Natural killer cell treated with Interleukin-12 subunit alpha and Interleukin-12 subunit beta and Interleukin-15 and Interleukin-18, amount 100 ng/mL, for 72 hours (primary cell): ENCODE measurements around the gene ATG7. TPM values are rescaled to one million over a fixed set of nuclear protein-coding genes. Genes with fewer than 3 reads are reported as not detected.
"Not testable (repeated sequence)": the region's sequence is repeated elsewhere in the genome, so short reads cannot be mapped to it uniquely, and the experiment has no call there.

Experiments
- ATAC-seq, 2 donors: fragments of 150-1000 bp; cut with Tn5 transposase in 1 of 2; sonication (Bioruptor Pico), chemical (Tn5 transposase) in 1 of 2; 2 replicates each; pipeline ENCODE4 v1.10.0; 2021
- DNase-seq: peaks from one replicate; pipeline ENCODE4 v3.0.0; 2022; ENCODE audit warnings: low spot score
- H3K27ac Mint-ChIP-seq, 2 donors: 1 replicate in 1 of 2; 2 replicates in 1 of 2; pipeline ENCODE4 v1.8.0; 2022; ENCODE audit warnings: mixed read lengths in 2 of 2, mild to moderate bottlenecking in 1 of 2, moderate library complexity in 1 of 2
- H3K27me3 Mint-ChIP-seq, 2 donors: 1 replicate in 1 of 2; 2 replicates in 1 of 2; pipeline ENCODE4 v1.8.0; 2022; ENCODE audit warnings: mixed read lengths in 2 of 2
- H3K36me3 Mint-ChIP-seq: one replicate; pipeline ENCODE4 v1.8.0; 2022; ENCODE audit warnings: mixed read lengths
- H3K4me1 Mint-ChIP-seq, 2 donors: 1 replicate in 1 of 2; 2 replicates in 1 of 2; pipeline ENCODE4 v1.8.0; 2022; ENCODE audit warnings: low read depth in 2 of 2, mixed read lengths in 2 of 2, mild to moderate bottlenecking in 1 of 2
- H3K4me3 Mint-ChIP-seq: one replicate; pipeline ENCODE4 v1.8.0; 2022; ENCODE audit warnings: mixed read lengths
- H3K9me3 Mint-ChIP-seq: 2 replicates; pipeline ENCODE4 v1.8.0; 2022; ENCODE audit warnings: mixed read lengths
- total RNA-seq, 2 donors: library from RNA; stranded (reverse); gene quantifications; one replicate each; pipeline ENCODE4 v1.2.3, GENCODE V29; 2022

The ATG7 gene
- total RNA-seq, 2 donors from 2014 or later = 45.0 to 79.9 TPM

DNA sequence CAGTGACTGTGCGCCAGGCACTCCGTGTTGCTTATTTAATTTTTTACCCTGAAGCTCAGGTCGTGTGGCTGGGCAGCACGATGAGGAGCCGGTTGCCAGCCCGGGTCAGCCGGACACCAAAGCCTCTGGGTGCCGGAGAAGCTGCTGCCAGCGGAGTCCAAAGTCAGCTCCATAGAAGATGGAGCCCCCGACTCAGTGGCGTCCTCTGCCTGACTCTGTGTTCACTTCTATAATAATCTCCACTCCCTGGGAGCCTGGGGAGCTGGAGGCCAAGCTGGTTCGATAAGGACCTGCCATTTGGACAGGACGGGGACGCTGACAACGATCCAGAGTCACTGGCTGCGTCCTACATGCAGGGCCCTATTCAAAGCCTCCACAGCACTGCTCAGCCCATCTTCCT, 292.9 kb downstream of the ATG7 start:
- H3K27ac Mint-ChIP-seq = no peak overlapping the region
- DNase-seq (no peak), ATAC-seq (no peak)
- peaks cover 6 to 20% of the 10 kb centered on the region in 2 donors for H3K4me1 Mint-ChIP-seq
- no peaks in the 10 kb centered on the region for H3K27me3 Mint-ChIP-seq
- H3K9me3 Mint-ChIP-seq = no peaks in the 10 kb centered on the region
- no peak overlapping the region for H3K4me3 Mint-ChIP-seq
- no peaks in the 10 kb centered on the region for H3K36me3 Mint-ChIP-seq

- Mint-ChIP-seq H3K27me3 (no peaks in the 10 kb centered on the region), H3K9me3 (no peaks in the 10 kb centered on the region), H3K36me3 (no peaks in the 10 kb centered on the region), H3K4me1 (peaks cover 6 to 24% of the 10 kb centered on the region in 2 donors), H3K27ac (no peak overlapping the region), H3K4me3 (no peak overlapping the region)
- DNase-seq (peak; percentile 25), ATAC-seq (no peak)
Observed at GRCh38 chr3:11565492-11565891, 293.3 kb downstream of the ATG7 start.

DNA sequence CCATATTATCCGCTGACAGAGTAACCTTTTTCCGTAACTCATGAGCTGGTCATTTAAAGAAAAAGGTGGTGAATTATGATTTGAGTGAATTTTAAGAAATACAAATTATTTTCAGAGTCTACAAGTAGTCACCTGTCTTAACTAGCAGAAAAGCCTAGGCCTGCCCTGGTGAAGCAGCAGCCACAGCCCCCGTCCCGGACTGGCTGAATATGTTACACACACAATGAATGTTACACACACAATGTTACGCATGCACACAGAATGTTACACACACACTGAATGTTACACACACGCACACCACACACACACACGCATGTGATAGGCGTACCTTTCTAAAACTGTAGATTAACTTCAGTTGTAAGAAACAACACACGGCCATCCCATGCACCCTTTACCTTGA, 293.7 kb downstream of the ATG7 start:
- Mint-ChIP-seq H3K4me1 (peaks cover 6 to 28% of the 10 kb centered on the region in 2 donors), H3K4me3 (no peak overlapping the region), H3K9me3 (no peaks in the 10 kb centered on the region), H3K36me3 (no peaks in the 10 kb centered on the region), H3K27ac (peak overlapping the region in 1 of 2 donors; percentile 20), H3K27me3 (no peaks in the 10 kb centered on the region)
- ATAC-seq (no peak), DNase-seq (peak; percentile 8)

- Mint-ChIP-seq H3K36me3 (no peaks in the 10 kb centered on the region), H3K4me1 (peaks cover 6 to 30% of the 10 kb centered on the region in 2 donors), H3K4me3 (no peak overlapping the region), H3K9me3 (no peaks in the 10 kb centered on the region), H3K27ac (peak overlapping the region in 1 of 2 donors; percentile 20), H3K27me3 (no peaks in the 10 kb centered on the region)
- DNase-seq = peak; percentile 23
- no peak for ATAC-seq
Observed at GRCh38 chr3:11566478-11566877, 294.3 kb downstream of the ATG7 start.

- Mint-ChIP-seq H3K4me1 (peaks cover 6 to 30% of the 10 kb centered on the region in 2 donors), H3K27me3 (no peaks in the 10 kb centered on the region), H3K4me3 (no peak overlapping the region), H3K27ac (peak overlapping the region in 1 of 2 donors; percentile 20), H3K9me3 (no peaks in the 10 kb centered on the region), H3K36me3 (no peaks in the 10 kb centered on the region)
- DNase-seq (peak; percentile 51), ATAC-seq (no peak)
Observed at GRCh38 chr3:11566916-11567315, 294.7 kb downstream of the ATG7 start.

DNA sequence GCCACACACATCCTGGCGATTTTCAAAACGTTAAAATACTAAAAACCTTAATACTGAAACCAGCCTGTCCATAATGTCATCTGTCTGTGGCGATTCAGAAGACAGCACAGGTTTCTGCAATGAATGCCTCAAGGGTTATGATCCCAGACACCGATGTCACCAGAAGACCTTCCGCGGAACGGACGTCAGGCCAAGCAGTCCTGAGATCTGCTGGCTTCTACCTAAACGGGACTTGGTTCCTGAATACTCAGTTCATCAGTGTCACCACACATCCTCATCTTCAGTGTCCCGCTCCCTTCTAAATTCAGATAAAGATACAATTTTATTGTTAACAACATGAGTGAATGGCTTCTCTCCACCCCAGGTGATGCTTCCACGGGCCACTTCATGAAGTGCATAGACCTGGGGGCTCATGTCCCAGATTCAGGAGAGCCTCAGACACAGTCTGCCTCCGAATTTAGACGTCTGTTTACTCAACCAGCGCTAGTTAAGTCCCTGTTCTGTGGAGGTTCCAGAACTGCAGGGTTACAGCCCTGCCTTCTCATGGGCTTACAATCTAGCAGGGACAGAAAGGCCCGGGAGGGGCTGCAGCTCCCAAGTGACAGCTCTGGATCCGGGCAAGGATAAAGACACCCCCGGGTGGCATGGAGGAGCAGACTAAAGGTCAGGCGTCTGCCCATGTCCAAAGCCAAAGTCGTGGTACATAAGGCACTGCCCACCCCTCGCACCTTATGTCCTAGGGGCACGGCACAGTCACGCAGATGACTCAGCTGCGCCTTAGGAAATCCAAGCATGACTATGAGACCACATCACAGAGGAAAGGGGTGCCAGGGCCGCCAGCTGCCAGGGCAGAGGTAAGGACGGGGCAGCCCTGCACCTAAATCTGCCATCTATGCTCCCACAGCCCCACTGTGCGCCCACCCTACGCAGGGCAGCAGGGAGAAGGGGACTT, 295.6 kb downstream of the ATG7 start:
- H3K9me3 Mint-ChIP-seq = no peaks in the 10 kb centered on the region
- H3K36me3 Mint-ChIP-seq = no peaks in the 10 kb centered on the region
- H3K4me3 Mint-ChIP-seq = no peak overlapping the region
- peaks cover 6 to 33% of the 10 kb centered on the region in 2 donors for H3K4me1 Mint-ChIP-seq
- no peaks in the 10 kb centered on the region for H3K27me3 Mint-ChIP-seq
- peak; percentile 28 for DNase-seq
- ATAC-seq = no peak
- peak overlapping the region in 1 of 2 donors; percentile 75 for H3K27ac Mint-ChIP-seq

GRCh38 chr3:11568503-11569155, 296.4 kb downstream of the ATG7 start:
- no peak for DNase-seq
- no peak overlapping the region for H3K4me3 Mint-ChIP-seq
- no peak for ATAC-seq
- H3K27me3 Mint-ChIP-seq = no peaks in the 10 kb centered on the region
- H3K36me3 Mint-ChIP-seq = no peaks in the 10 kb centered on the region
- H3K9me3 Mint-ChIP-seq = no peaks in the 10 kb centered on the region
- H3K4me1 Mint-ChIP-seq = peaks cover 8 to 32% of the 10 kb centered on the region in 2 donors
- peak overlapping the region in 1 of 2 donors; percentile 75 for H3K27ac Mint-ChIP-seq

- peaks cover 10 to 34% of the 10 kb centered on the region in 2 donors for H3K4me1 Mint-ChIP-seq
- no peaks in the 10 kb centered on the region for H3K9me3 Mint-ChIP-seq
- ATAC-seq (no peak), DNase-seq (no peak)
- H3K27ac Mint-ChIP-seq = no peak overlapping the region
- no peaks in the 10 kb centered on the region for H3K36me3 Mint-ChIP-seq
- H3K27me3 Mint-ChIP-seq = no peaks in the 10 kb centered on the region
- no peak overlapping the region for H3K4me3 Mint-ChIP-seq
Observed at GRCh38 chr3:11569156-11569741, 297.1 kb downstream of the ATG7 start.

GRCh38 chr3:11570251-11570650, 298.1 kb downstream of the ATG7 start:
- Mint-ChIP-seq H3K4me3 (no peak overlapping the region), H3K9me3 (no peaks in the 10 kb centered on the region), H3K36me3 (no peaks in the 10 kb centered on the region), H3K27ac (peak overlapping the region; percentile 50 to 59), H3K4me1 (peaks cover 10 to 35% of the 10 kb centered on the region in 2 donors), H3K27me3 (no peaks in the 10 kb centered on the region)
- DNase-seq = no peak
- ATAC-seq = no peak

- H3K4me3 Mint-ChIP-seq = no peak overlapping the region
- H3K27ac Mint-ChIP-seq = peak overlapping the region; percentile 50 to 59
- H3K27me3 Mint-ChIP-seq = no peaks in the 10 kb centered on the region
- H3K36me3 Mint-ChIP-seq = no peaks in the 10 kb centered on the region
- H3K4me1 Mint-ChIP-seq = peaks cover 10 to 35% of the 10 kb centered on the region in 2 donors
- H3K9me3 Mint-ChIP-seq = no peaks in the 10 kb centered on the region
- ATAC-seq (no peak), DNase-seq (no peak)
Observed at GRCh38 chr3:11570789-11571495, 298.7 kb downstream of the ATG7 start.

DNA sequence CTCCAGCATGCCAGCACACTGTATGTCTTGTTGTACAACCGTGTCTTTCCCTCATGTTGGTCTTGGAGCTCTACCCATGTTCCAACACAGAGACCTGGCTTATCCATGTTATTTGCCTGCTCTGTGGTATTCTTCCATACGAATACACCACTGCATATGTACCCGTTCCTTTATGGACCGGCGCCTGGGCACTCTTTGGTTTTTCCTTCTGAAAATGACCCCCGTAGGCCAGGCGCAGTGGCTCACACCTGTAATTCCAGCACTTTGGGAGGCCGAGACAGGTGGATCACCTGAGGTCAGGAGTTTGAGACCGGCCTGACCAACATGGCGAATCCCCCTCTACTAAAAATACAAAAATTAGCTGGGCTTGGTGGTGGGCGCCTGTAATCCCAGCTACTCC, 300.5 kb downstream of the ATG7 start:
- not testable (repeated sequence) for H3K27ac Mint-ChIP-seq, H3K4me3 Mint-ChIP-seq, ATAC-seq, H3K36me3 Mint-ChIP-seq, H3K9me3 Mint-ChIP-seq, H3K27me3 Mint-ChIP-seq, DNase-seq
- peaks cover 4 to 29% of the 10 kb centered on the region in 2 donors for H3K4me1 Mint-ChIP-seq

DNA sequence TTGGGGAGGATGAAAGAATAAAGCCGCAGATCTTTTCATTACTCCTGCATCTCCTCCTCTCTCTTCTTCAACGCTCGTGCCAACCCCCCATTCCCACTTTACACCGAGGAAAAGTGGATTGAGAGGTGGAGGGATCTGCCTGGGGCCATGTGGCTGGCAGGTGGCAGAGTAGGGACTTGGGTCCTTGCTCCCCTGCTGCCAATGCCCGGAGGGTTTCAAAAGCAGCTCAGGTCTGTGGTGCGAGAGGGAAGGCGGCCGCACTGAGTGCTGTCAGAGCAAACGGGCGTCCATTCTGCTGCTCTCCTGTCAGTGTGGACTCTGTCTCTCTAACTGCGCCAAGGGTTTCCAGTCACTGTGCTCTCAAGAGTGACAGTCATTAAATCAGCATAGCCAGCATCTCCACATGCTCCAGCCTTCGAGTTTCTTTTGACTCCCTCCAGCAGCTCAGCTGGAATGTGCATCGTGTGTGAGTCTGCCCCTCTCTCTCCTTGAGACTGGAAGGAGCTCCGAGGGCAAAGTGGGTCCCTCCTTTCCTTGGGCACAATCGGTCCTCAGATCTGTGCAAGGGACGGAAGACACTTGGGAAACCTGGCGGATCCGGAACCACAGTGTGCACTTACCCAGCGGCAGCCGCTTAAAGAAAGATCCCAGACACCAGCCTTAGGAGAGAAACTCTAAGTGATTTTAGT, 302.9 kb downstream of the ATG7 start:
- H3K36me3 Mint-ChIP-seq = no peaks in the 10 kb centered on the region
- no peak overlapping the region for H3K27ac Mint-ChIP-seq
- H3K4me1 Mint-ChIP-seq = peaks cover 11 to 32% of the 10 kb centered on the region in 2 donors
- DNase-seq = no peak
- H3K9me3 Mint-ChIP-seq = no peaks in the 10 kb centered on the region
- no peaks in the 10 kb centered on the region for H3K27me3 Mint-ChIP-seq
- no peak for ATAC-seq
- H3K4me3 Mint-ChIP-seq = no peak overlapping the region

DNA sequence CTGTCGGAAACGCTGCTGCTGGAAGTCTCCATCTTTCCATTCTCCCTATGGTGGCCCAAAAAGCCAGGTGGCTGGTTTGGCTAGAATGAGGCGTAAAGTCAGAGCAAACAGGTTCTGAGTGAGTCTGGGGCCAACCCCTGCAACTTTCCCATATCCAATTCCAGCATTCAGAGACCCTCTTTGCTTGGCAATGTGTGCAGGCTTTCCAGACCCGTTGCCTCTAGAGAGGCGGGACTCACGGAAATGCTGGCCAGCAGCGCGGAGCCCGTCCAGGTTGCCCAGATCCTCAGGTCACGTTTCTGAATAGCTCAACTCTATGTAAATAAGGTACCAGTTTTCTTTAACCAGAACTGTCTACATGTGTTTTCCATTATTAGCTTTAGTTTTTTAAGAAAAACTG, 303.5 kb downstream of the ATG7 start:
- H3K27ac Mint-ChIP-seq = no peak overlapping the region
- peaks cover 14 to 29% of the 10 kb centered on the region in 2 donors for H3K4me1 Mint-ChIP-seq
- DNase-seq (no peak), ATAC-seq (no peak)
- no peaks in the 10 kb centered on the region for H3K36me3 Mint-ChIP-seq
- H3K9me3 Mint-ChIP-seq = no peaks in the 10 kb centered on the region
- H3K4me3 Mint-ChIP-seq = no peak overlapping the region
- H3K27me3 Mint-ChIP-seq = no peaks in the 10 kb centered on the region
